Measurements from ENCODE around the gene DUSP7. TPM values are rescaled to one million over a fixed set of nuclear protein-coding genes. Genes with fewer than 3 reads are reported as not detected.

The DUSP7 gene
- total RNA-seq, 1 experiment from 2014 or later, result 18.8 TPM

DNA sequence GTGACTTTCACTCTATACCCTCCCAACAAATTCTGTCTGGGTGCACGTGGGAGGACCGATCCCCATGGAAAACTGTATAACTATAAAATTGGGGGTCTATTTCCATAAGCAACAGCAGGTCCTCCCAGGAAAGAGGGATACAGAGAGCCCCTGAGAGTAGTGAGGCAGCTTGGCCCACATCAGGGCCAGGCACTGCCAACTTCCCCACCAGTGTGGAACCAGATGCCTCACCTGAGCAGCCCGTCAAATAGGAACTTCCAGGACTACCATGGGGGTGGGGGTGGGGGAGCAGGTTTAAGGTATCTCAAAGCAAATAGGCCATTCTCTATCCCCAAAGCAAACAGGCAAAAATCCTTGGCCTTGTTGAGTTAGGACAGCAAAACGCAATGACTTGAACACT lies 33.3 kb upstream of the DUSP7 start:
- Mint-ChIP-seq H3K4me3 (no peak overlapping the region), H3K27ac (no peak overlapping the region), H3K4me1 (no peaks in the 10 kb centered on the region), H3K9me3 (no peaks in the 10 kb centered on the region), H3K36me3 (peaks cover 8% of the 10 kb centered on the region; the same call in 1 of the 2 replicates), H3K27me3 (ENCODE audit: low read depth) (no peaks in the 10 kb centered on the region)
- ChIA-PET POLR2A (no interaction called here), CTCF (interaction anchor here (1.2 kb wide), 1 partner anchor 53 kb away, joined by 3 read pairs; no protein-coding TSS in a partner anchor)
- TF ChIP-seq TCF7 (CRISPR knock-in tag; IDR thresholded peaks at IDR 0.05; ENCODE audit: low read depth) (no peak), ZBTB21 (CRISPR knock-in tag; IDR thresholded peaks at IDR 0.05; ENCODE audit: borderline replicate concordance) (no peak), MYBL2 (CRISPR knock-in tag; IDR thresholded peaks at IDR 0.05) (no peak), FOXK1 (CRISPR knock-in tag; IDR thresholded peaks at IDR 0.05) (no peak)
- TF ChIP-seq, protein P1, sequence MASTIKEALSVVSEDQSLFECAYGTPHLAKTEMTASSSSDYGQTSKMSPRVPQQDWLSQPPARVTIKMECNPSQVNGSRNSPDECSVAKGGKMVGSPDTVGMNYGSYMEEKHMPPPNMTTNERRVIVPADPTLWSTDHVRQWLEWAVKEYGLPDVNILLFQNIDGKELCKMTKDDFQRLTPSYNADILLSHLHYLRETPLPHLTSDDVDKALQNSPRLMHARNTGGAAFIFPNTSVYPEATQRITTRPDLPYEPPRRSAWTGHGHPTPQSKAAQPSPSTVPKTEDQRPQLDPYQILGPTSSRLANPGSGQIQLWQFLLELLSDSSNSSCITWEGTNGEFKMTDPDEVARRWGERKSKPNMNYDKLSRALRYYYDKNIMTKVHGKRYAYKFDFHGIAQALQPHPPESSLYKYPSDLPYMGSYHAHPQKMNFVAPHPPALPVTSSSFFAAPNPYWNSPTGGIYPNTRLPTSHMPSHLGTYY (CRISPR knock-in tag; IDR thresholded peaks at IDR 0.05), result no peak
- TF ChIP-seq, protein P2, sequence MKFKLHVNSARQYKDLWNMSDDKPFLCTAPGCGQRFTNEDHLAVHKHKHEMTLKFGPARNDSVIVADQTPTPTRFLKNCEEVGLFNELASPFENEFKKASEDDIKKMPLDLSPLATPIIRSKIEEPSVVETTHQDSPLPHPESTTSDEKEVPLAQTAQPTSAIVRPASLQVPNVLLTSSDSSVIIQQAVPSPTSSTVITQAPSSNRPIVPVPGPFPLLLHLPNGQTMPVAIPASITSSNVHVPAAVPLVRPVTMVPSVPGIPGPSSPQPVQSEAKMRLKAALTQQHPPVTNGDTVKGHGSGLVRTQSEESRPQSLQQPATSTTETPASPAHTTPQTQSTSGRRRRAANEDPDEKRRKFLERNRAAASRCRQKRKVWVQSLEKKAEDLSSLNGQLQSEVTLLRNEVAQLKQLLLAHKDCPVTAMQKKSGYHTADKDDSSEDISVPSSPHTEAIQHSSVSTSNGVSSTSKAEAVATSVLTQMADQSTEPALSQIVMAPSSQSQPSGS (CRISPR knock-in tag; IDR thresholded peaks at IDR 0.05; ENCODE audit: borderline replicate concordance, low read depth), result no peak
- TF ChIP-seq, protein P3, sequence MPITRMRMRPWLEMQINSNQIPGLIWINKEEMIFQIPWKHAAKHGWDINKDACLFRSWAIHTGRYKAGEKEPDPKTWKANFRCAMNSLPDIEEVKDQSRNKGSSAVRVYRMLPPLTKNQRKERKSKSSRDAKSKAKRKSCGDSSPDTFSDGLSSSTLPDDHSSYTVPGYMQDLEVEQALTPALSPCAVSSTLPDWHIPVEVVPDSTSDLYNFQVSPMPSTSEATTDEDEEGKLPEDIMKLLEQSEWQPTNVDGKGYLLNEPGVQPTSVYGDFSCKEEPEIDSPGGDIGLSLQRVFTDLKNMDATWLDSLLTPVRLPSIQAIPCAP (CRISPR knock-in tag; IDR thresholded peaks at IDR 0.05), result no peak
- ATAC-seq, result no peak
- DNase-seq (ENCODE audit: low spot score), result no peak

DNA sequence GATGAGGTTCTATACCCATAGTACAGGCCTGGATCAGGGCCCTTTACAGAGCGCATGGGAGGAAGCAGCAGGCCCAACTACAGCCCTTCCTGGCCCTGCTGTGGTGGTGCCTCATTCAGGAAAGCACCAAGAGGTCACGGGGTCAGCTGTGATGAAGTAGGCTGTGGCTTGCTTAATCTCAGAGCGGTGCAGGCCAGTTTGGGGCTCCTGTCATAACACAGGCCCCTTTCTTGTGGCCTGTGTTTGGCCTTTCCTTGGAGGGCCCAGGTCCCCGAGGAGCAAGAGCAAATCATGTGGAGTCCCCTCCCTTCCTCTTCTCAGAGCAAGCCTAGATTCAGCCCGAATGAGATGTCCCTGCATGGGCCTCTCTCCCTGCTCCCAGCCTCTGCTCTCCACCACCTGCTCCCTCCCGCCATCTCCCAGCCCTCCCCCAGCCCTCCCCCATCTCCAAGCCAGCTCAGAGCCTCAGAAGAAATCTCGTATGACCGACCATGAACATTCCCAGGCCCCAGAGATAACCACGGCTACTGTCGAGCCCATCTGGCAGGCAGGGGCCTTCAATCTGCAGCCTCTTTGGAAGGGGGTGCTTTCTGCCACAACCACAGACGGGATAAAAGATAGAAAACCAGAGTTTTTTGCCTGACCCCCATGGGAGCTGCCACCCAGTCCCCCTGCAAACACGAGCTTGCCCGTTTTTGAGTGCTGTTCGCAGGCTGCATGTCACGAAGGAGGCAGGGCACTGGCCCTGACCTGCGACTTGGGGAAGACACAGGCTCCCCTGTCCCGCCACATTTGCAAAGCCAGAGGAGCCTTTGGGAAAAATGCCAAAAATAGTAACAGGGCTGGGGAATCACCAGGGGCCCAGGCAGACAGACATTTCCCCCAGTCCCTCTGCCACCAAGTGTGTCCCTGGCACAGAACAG lies 32.3 kb upstream of the DUSP7 start:
- Mint-ChIP-seq H3K9me3 (no peaks in the 10 kb centered on the region), H3K27me3 (ENCODE audit: low read depth) (no peaks in the 10 kb centered on the region), H3K27ac (no peak overlapping the region), H3K4me1 (no peaks in the 10 kb centered on the region), H3K4me3 (no peak overlapping the region), H3K36me3 (peaks cover 4% of the 10 kb centered on the region; the same call in 1 of the 2 replicates)
- CTCF ChIA-PET, result interaction anchor here (0.7 to 1.5 kb wide), 4 partner anchors 31 to 191 kb away, joined by 3 to 4 read pairs (median 3); no protein-coding TSS in a partner anchor
- POLR2A ChIA-PET, result no interaction called here
- DNase-seq (ENCODE audit: low spot score) (no peak), ATAC-seq (no peak)
- TF ChIP-seq, protein P4, sequence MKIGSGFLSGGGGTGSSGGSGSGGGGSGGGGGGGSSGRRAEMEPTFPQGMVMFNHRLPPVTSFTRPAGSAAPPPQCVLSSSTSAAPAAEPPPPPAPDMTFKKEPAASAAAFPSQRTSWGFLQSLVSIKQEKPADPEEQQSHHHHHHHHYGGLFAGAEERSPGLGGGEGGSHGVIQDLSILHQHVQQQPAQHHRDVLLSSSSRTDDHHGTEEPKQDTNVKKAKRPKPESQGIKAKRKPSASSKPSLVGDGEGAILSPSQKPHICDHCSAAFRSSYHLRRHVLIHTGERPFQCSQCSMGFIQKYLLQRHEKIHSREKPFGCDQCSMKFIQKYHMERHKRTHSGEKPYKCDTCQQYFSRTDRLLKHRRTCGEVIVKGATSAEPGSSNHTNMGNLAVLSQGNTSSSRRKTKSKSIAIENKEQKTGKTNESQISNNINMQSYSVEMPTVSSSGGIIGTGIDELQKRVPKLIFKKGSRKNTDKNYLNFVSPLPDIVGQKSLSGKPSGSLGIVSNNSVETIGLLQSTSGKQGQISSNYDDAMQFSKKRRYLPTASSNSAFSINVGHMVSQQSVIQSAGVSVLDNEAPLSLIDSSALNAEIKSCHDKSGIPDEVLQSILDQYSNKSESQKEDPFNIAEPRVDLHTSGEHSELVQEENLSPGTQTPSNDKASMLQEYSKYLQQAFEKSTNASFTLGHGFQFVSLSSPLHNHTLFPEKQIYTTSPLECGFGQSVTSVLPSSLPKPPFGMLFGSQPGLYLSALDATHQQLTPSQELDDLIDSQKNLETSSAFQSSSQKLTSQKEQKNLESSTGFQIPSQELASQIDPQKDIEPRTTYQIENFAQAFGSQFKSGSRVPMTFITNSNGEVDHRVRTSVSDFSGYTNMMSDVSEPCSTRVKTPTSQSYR (CRISPR knock-in tag; IDR thresholded peaks at IDR 0.05), result no peak
- TF ChIP-seq SMAD4 (CRISPR knock-in tag; IDR thresholded peaks at IDR 0.05) (no peak), GTF2I (CRISPR knock-in tag; conservative IDR thresholded peaks at IDR 0.05) (no peak), NR3C1 (CRISPR knock-in tag; conservative IDR thresholded peaks at IDR 0.05; ENCODE audit: low read depth) (no peak), NR1H2 (CRISPR knock-in tag; IDR thresholded peaks at IDR 0.05) (no peak), ZNF232 (CRISPR knock-in tag; IDR thresholded peaks at IDR 0.05) (no peak), KAT7 (CRISPR knock-in tag; IDR thresholded peaks at IDR 0.05; ENCODE audit: borderline replicate concordance) (no peak), ZBTB21 (CRISPR knock-in tag; IDR thresholded peaks at IDR 0.05; ENCODE audit: borderline replicate concordance) (no peak), OVOL2 (CRISPR knock-in tag; IDR thresholded peaks at IDR 0.05; ENCODE audit: borderline replicate concordance) (no peak), TCF7 (CRISPR knock-in tag; IDR thresholded peaks at IDR 0.05; ENCODE audit: low read depth) (no peak), ZNF317 (CRISPR knock-in tag; IDR thresholded peaks at IDR 0.05; ENCODE audit: borderline replicate concordance, low read depth) (no peak)
- TF ChIP-seq, protein P5, sequence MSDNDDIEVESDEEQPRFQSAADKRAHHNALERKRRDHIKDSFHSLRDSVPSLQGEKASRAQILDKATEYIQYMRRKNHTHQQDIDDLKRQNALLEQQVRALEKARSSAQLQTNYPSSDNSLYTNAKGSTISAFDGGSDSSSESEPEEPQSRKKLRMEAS (CRISPR knock-in tag; IDR thresholded peaks at IDR 0.05), result no peak
- TF ChIP-seq, protein P6, sequence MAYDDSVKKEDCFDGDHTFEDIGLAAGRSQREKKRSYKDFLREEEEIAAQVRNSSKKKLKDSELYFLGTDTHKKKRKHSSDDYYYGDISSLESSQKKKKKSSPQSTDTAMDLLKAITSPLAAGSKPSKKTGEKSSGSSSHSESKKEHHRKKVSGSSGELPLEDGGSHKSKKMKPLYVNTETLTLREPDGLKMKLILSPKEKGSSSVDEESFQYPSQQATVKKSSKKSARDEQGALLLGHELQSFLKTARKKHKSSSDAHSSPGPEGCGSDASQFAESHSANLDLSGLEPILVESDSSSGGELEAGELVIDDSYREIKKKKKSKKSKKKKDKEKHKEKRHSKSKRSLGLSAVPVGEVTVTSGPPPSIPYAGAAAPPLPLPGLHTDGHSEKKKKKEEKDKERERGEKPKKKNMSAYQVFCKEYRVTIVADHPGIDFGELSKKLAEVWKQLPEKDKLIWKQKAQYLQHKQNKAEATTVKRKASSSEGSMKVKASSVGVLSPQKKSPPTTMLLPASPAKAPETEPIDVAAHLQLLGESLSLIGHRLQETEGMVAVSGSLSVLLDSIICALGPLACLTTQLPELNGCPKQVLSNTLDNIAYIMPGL (CRISPR knock-in tag; IDR thresholded peaks at IDR 0.05), result no peak
- TF ChIP-seq, protein P2 (CRISPR knock-in tag; IDR thresholded peaks at IDR 0.05; ENCODE audit: borderline replicate concordance, low read depth), result no peak
- TF ChIP-seq, protein P7, sequence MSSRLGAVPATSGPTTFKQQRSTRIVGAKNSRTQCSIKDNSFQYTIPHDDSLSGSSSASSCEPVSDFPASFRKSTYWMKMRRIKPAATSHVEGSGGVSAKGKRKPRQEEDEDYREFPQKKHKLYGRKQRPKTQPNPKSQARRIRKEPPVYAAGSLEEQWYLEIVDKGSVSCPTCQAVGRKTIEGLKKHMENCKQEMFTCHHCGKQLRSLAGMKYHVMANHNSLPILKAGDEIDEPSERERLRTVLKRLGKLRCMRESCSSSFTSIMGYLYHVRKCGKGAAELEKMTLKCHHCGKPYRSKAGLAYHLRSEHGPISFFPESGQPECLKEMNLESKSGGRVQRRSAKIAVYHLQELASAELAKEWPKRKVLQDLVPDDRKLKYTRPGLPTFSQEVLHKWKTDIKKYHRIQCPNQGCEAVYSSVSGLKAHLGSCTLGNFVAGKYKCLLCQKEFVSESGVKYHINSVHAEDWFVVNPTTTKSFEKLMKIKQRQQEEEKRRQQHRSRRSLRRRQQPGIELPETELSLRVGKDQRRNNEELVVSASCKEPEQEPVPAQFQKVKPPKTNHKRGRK (CRISPR knock-in tag; IDR thresholded peaks at IDR 0.05; ENCODE audit: borderline replicate concordance), result no peak

Measured in WTC11 (cell line).